ENCODE measurements around the gene GCNT2.

DNA sequence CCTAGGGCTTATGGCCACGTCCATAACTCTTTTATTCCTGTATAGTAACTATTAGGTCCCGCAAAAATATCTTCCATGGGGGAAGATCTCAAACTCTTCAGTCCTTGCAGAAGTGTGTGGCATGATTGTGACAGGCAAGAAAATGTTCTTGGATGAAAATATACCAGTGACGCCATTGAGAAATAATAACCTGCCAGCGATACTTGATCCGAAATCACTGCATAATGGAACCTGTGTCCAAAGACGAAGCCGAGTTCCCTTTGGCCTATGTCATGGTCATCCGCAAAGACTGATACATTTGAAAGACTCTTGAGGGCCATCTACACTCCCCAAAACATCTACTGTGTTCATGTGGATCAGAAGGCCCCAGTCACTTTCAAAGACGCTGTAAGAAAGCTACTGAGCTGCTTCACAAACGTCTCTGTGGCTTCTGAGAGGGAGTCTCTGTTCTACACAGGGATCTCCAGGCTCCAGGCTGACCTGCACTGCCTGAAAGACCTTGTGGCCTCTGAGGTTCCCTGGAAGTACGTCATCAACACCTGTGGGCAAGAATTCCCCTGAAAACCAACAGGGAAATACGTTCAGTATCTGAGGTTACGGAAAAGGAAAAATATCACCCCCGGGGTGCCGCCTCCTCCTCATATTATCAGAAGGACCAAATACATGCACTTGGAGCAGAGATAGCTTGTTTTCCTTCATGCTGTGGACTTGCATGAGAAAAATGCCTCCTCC lies 6.9 kb upstream of the GCNT2 start:
- TF ChIP-seq POLR2A (IDR thresholded peaks at IDR 0.05) = no peak
- TF ChIP-seq, protein P1, sequence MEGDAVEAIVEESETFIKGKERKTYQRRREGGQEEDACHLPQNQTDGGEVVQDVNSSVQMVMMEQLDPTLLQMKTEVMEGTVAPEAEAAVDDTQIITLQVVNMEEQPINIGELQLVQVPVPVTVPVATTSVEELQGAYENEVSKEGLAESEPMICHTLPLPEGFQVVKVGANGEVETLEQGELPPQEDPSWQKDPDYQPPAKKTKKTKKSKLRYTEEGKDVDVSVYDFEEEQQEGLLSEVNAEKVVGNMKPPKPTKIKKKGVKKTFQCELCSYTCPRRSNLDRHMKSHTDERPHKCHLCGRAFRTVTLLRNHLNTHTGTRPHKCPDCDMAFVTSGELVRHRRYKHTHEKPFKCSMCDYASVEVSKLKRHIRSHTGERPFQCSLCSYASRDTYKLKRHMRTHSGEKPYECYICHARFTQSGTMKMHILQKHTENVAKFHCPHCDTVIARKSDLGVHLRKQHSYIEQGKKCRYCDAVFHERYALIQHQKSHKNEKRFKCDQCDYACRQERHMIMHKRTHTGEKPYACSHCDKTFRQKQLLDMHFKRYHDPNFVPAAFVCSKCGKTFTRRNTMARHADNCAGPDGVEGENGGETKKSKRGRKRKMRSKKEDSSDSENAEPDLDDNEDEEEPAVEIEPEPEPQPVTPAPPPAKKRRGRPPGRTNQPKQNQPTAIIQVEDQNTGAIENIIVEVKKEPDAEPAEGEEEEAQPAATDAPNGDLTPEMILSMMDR (IDR thresholded peaks at IDR 0.05 in 4 of 5, conservative IDR thresholded peaks at IDR 0.05 in 1 of 5) = no peak

Measured in gastrocnemius medialis (tissue), 4 donors.